Hepatocyte (in vitro differentiated cells): ENCODE measurements around the gene SLC25A34.

Source experiments
- EZH2 ChIP-seq: fragments of 200-600 bp; sonication (generic); IDR thresholded peaks from 2 replicates; pipeline ENCODE4 v1.6.1; 2016; ENCODE audit warnings: antibody characterized with exemption, mild to moderate bottlenecking, borderline replicate concordance
- EZH2phosphoT487 ChIP-seq: fragments of 200-600 bp; sonication (generic); IDR thresholded peaks from one replicate; pipeline ENCODE4 v1.6.1; 2018; ENCODE audit warnings: antibody characterized with exemption, mild to moderate bottlenecking, low read depth, moderate library complexity; ENCODE audit not compliant: unreplicated experiment, severe bottlenecking
- TF ChIP-seq, protein P1 (sequence below): fragments of 200-600 bp; sonication (generic); IDR thresholded peaks from 2 replicates; pipeline ENCODE4 v1.5.1; 2016; ENCODE audit warnings: antibody characterized with exemption, mild to moderate bottlenecking; ENCODE audit not compliant: poor library complexity

DNA sequence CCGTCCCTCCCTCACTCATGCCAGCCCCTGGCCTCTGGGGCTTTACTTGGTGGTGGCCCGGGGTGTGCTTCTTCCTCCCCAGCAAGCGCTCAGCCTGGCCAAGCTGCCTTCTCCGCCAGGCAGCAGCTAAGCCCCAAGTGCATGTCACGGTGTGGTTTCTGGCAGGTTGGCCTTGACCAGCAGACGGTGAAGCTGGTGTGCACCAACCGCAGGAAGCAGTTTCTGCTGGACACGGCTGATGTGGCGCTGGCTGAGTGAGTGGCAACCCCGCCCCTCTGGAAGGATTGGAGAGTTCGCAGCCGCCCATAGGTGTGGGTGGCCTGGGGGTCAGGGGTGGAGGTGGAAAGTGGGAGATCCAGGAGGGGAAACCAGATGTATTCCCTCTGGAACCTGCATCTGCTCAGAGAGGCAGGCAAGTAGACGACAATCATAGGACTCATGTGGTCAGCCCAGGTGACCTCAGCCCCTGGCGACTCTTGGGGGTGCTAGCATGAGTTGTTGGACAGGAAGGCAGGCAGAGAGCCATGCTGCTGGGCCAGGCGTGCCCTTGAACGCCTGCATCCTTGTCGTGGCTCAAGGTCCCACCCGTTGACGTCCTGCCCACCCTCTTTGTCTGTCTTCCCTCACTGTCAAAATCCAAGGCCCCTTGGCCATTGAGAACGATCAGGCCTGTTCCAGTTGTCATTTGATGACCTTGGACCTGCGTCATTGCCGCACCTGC lies 7.0 kb upstream of the SLC25A34 start:
- TF ChIP-seq, protein P1, sequence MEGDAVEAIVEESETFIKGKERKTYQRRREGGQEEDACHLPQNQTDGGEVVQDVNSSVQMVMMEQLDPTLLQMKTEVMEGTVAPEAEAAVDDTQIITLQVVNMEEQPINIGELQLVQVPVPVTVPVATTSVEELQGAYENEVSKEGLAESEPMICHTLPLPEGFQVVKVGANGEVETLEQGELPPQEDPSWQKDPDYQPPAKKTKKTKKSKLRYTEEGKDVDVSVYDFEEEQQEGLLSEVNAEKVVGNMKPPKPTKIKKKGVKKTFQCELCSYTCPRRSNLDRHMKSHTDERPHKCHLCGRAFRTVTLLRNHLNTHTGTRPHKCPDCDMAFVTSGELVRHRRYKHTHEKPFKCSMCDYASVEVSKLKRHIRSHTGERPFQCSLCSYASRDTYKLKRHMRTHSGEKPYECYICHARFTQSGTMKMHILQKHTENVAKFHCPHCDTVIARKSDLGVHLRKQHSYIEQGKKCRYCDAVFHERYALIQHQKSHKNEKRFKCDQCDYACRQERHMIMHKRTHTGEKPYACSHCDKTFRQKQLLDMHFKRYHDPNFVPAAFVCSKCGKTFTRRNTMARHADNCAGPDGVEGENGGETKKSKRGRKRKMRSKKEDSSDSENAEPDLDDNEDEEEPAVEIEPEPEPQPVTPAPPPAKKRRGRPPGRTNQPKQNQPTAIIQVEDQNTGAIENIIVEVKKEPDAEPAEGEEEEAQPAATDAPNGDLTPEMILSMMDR, result no peak
- TF ChIP-seq EZH2phosphoT487 (no peak), EZH2 (no peak)
